GM12878 (cell line): ENCODE results near the gene TNFRSF9. TPM values are rescaled to one million over a fixed set of nuclear protein-coding genes. Genes with fewer than 3 reads are reported as not detected.
"Not testable (repeated sequence)": the region's sequence is repeated elsewhere in the genome, so short reads cannot be mapped to it uniquely, and the experiment has no call there.

ENCODE experiments used
- ATAC-seq: fragments of 200-7000 bp; cut with Tn5 transposase; 3 replicates; pipeline ENCODE4 v1.9.1; 2020; ENCODE audit warnings: mild to moderate bottlenecking, moderate library complexity
- BruUV-seq: library from RNA; stranded (reverse); fragments of 400-500 nt; replicated peaks from 2 replicates; lab custom pipeline; 2021; lab: Mats Ljungman, UMichigan
- CTCF ChIA-PET: fragments of 300-600 bp; sonication (Branson Sonifier 250); formaldehyde crosslinking; extraction: SDS; loops from one replicate; lab custom pipeline; 2021; ENCODE audit warnings: inconsistent platforms; lab: Yijun Ruan, JAX
- POLR2A ChIA-PET: fragments of 350-600 bp; formaldehyde crosslinking; extraction: SDS; loops from one replicate; lab custom pipeline; 2021; ENCODE audit warnings: inconsistent platforms; lab: Charles Lee
- RAD21 ChIA-PET: fragments of 300-600 bp; sonication (Branson Sonifier 250); formaldehyde crosslinking; loops from one replicate; lab custom pipeline; 2023; ENCODE audit warnings: antibody characterized with exemption; ENCODE audit not compliant: unreplicated experiment; lab: Charles Lee
- SMC1A ChIA-PET: fragments of 300-600 bp; sonication (Branson Sonifier 250); formaldehyde crosslinking; loops from one replicate; lab custom pipeline; 2023; ENCODE audit not compliant: unreplicated experiment, uncharacterized antibody; lab: Charles Lee
- DNase-seq: peaks from one replicate; pipeline ENCODE4 v3.0.0-alpha.2; 2011; ENCODE audit warnings: low read depth, low spot score
- FAIRE-seq: peaks from 3 replicates; lab custom pipeline; 2011; peaks lifted over from hg19 to GRCh38; lab: Jason Lieb, UNC
- H2AFZ ChIP-seq: 2 replicates; pipeline ENCODE4 v1.6.0; 2011; ENCODE audit warnings: low read depth, low read length, control low read depth; ENCODE audit not compliant: control insufficient read depth
- H3K27ac ChIP-seq: 2 replicates; pipeline ENCODE4 v1.5.1; 2011; ENCODE audit warnings: control low read depth; ENCODE audit not compliant: control insufficient read depth, insufficient read depth
- H3K27me3 ChIP-seq, 2 experiments: replicated peaks in 1 of 2; 2 replicates each; pipeline versions ENCODE4 v1.6.0 to v1.6.1; 2011; ENCODE audit warnings: low read length in 1 of 2; ENCODE audit not compliant: control insufficient read depth in 2 of 2, insufficient read depth in 2 of 2
- H3K36me3 ChIP-seq, 2 experiments: 2 replicates each; pipeline ENCODE4 v1.5.1; 2011; ENCODE audit warnings: low read length in 1 of 2; ENCODE audit not compliant: control insufficient read depth in 2 of 2, insufficient read depth in 2 of 2
- H3K4me1 ChIP-seq: 2 replicates; pipeline ENCODE4 v1.6.1; 2011; ENCODE audit warnings: mild to moderate bottlenecking, low read length, moderate library complexity, mixed read lengths; ENCODE audit not compliant: control insufficient read depth, insufficient read depth
- H3K4me2 ChIP-seq: 2 replicates; pipeline ENCODE4 v1.6.0; 2011; ENCODE audit warnings: control low read depth; ENCODE audit not compliant: control insufficient read depth, insufficient read depth
- H3K4me3 ChIP-seq: fragments of 200-600 bp; sonication (generic); 2 replicates; pipeline ENCODE4 v1.5.1; 2016
- H3K79me2 ChIP-seq: 2 replicates; pipeline ENCODE4 v1.6.0; 2011; ENCODE audit warnings: low read length; ENCODE audit not compliant: control insufficient read depth, insufficient read depth
- H3K9ac ChIP-seq: 2 replicates; pipeline ENCODE4 v1.8.0; 2011; ENCODE audit warnings: low read length, control low read depth, mixed read lengths; ENCODE audit not compliant: control insufficient read depth, insufficient read depth
- H3K9me3 ChIP-seq: replicated peaks from 3 replicates; pipeline ENCODE4 v1.5.1; 2011; ENCODE audit warnings: mild to moderate bottlenecking, low read length; ENCODE audit not compliant: control insufficient read depth, insufficient read depth
- H4K20me1 ChIP-seq: 2 replicates; pipeline ENCODE4 v1.6.0; 2011; ENCODE audit not compliant: control insufficient read depth, insufficient read depth
- CBFB ChIP-seq: IDR thresholded peaks from 2 replicates; pipeline ENCODE4 v1.6.1; 2016; ENCODE audit warnings: antibody characterized with exemption, low read depth
- ETV6 ChIP-seq, 2 experiments: fragments of 450-650 bp in 1 of 2; IDR thresholded peaks in 1 of 2; conservative IDR thresholded peaks in 1 of 2; 2 replicates each; pipeline ENCODE4 v1.6.1; 2014; ENCODE audit warnings: antibody characterized with exemption in 1 of 2, borderline replicate concordance in 1 of 2, low read depth in 1 of 2, mild to moderate bottlenecking in 1 of 2, moderate library complexity in 1 of 2
- HDAC6 ChIP-seq: fragments of 200-600 bp; sonication (generic); IDR thresholded peaks from one replicate; pipeline ENCODE4 v1.8.0; 2017; ENCODE audit warnings: antibody characterized with exemption; ENCODE audit not compliant: unreplicated experiment
- HDGF ChIP-seq: fragments of 450-650 bp; IDR thresholded peaks from 2 replicates; pipeline ENCODE4 v1.6.1; 2016; ENCODE audit warnings: antibody characterized with exemption
- KDM1A ChIP-seq: fragments of 200-600 bp; sonication (generic); IDR thresholded peaks from 2 replicates; pipeline ENCODE4 v1.6.1; 2016; ENCODE audit warnings: borderline replicate concordance
- NFXL1 ChIP-seq: fragments of 450-650 bp; IDR thresholded peaks from 2 replicates; pipeline ENCODE4 v1.6.1; 2017; ENCODE audit warnings: antibody characterized with exemption, mild to moderate bottlenecking, borderline replicate concordance
- NKRF ChIP-seq: fragments of 450-650 bp; conservative IDR thresholded peaks from 2 replicates; pipeline ENCODE4 v1.6.1; 2017; ENCODE audit warnings: mild to moderate bottlenecking, moderate library complexity
- PAX8 ChIP-seq: fragments of 450-650 bp; IDR thresholded peaks from 2 replicates; pipeline ENCODE4 v1.6.1; 2017; ENCODE audit warnings: mild to moderate bottlenecking, moderate library complexity
- RAD51 ChIP-seq: fragments of 450-650 bp; IDR thresholded peaks from 2 replicates; pipeline ENCODE4 v1.6.1; 2016; ENCODE audit warnings: moderate library complexity, mild to moderate bottlenecking, inconsistent platforms
- SPI1 ChIP-seq: IDR thresholded peaks from 2 replicates; pipeline ENCODE4 v1.6.1; 2011; ENCODE audit warnings: low read depth, mild to moderate bottlenecking, low read length, moderate library complexity, borderline replicate concordance; ENCODE audit not compliant: insufficient read depth
- WGBS: methylation state at CpG from one replicate; pipeline ENCODE4 v1.1.6; 2016; ENCODE audit warnings: low lambda C conversion rate; ENCODE audit not compliant: insufficient replicate concordance, insufficient coverage; ENCODE audit errors: missing lambda C conversion rate; 5-methylcytosine and 5-hydroxymethylcytosine counted together
- in situ Hi-C: fragments of 300-500 bp; cut with MboI; formaldehyde crosslinking; loops from 9 replicates; pipeline ENCODE4 v1.14.3; 2018; ENCODE audit warnings: mixed read lengths
- intact Hi-C: fragments of 100-400 bp; cut with micrococcal nuclease; formaldehyde crosslinking; loops from one replicate; pipeline ENCODE4 v1.14.2; 2022; ENCODE audit not compliant: unreplicated experiment
- polyA plus RNA-seq, 11 experiments: library from polyadenylated mRNA; depleted of rRNA in 4 of 11; unstranded in 6 of 11; stranded (reverse) in 5 of 11; fragments of >200 nt; fragmentation: Nextera tagmentation in 4 of 11; fragmentation: Illumina TruSeq in 1 of 11; extraction: Ambion mirVana in 4 of 11; extraction: Trizol in 1 of 11; gene quantifications; 1 replicate in 1 of 11; 2 replicates in 10 of 11; pipeline versions ENCODE4 v1.2.1 to v1.2.3, GENCODE V29; 2011 to 2016; ENCODE audit warnings: inconsistent platforms in 2 of 11, missing spikeins in 2 of 11, low read depth in 1 of 11
- total RNA-seq, 4 experiments: library from RNA; depleted of rRNA in 3 of 4; stranded (reverse); fragments of >200 nt in 3 of 4; fragmentation: Illumina TruSeq in 1 of 4; extraction: Trizol in 1 of 4; gene quantifications; 2 replicates each; pipeline versions ENCODE4 v1.2.1 to v1.2.3, GENCODE V29; 2013 to 2021

Gene TNFRSF9
- total and polyA plus RNA-seq, 10 of the 15 experiments (the other 5 are each of a cell fraction or from before 2014, with no cell fraction given) = 2.0 to 25.6 (median 5.8) TPM

- no peak for TF ChIP-seq NFXL1
- no peak for TF ChIP-seq KDM1A
- no peak for TF ChIP-seq RAD51
- TF ChIP-seq, all 136 proteins: peak for 0
Observed at GRCh38 chr1:7967196-7967595, 26.6 kb upstream of the TNFRSF9 start (continued).

GRCh38 chr1:7964476-7964875, 23.8 kb upstream of the TNFRSF9 start:
- H3K9ac ChIP-seq = no peak overlapping the region
- intact Hi-C loops = no loop called here
- no peak for FAIRE-seq
- TF ChIP-seq NKRF (no peak), PAX8 (no peak), HDAC6 (no peak), SPI1 (no peak), CBFB (no peak), HDGF (no peak), ETV6 (conservative IDR thresholded peaks at IDR 0.05 in 1 of 2, IDR thresholded peaks at IDR 0.05 in 1 of 2; ENCODE audit: borderline replicate concordance in 1 of 2, low read depth in 1 of 2) (no peak)
- no peak overlapping the region for H3K4me2 ChIP-seq
- no peaks in the 10 kb centered on the region for H3K27me3 ChIP-seq
- H3K4me1 ChIP-seq = peaks cover 10% of the 10 kb centered on the region
- POLR2A ChIA-PET = interaction anchor here (0.5 kb wide), 1 partner anchor 167 kb away, joined by 6 read pairs; no protein-coding TSS in a partner anchor
- no peaks in the 10 kb centered on the region for H3K9me3 ChIP-seq
- peaks cover 60% of the 10 kb centered on the region for H3K79me2 ChIP-seq
- H3K27ac ChIP-seq = no peak overlapping the region
- no peak for DNase-seq
- no peak overlapping the region for H2AFZ ChIP-seq
- H4K20me1 ChIP-seq = no peaks in the 10 kb centered on the region; the same call in 1 of the 2 replicates
- RAD21 ChIA-PET = no interaction called here
- CTCF ChIA-PET = interaction anchor here (1.1 to 2.8 kb wide), 4 partner anchors 11 to 160 kb away, joined by 3 to 12 read pairs (median 4); no protein-coding TSS in a partner anchor
- BruUV-seq = no TSS peak
- in situ Hi-C loops = no loop called here
- no peak overlapping the region for H3K4me3 ChIP-seq
- ATAC-seq = no peak
- SMC1A ChIA-PET = interaction anchor here (1.5 kb wide), 1 partner anchor 11 kb away, joined by 10 read pairs; no protein-coding TSS in a partner anchor
- peaks cover 1 to 26% of the 10 kb centered on the region in 2 experiments for H3K36me3 ChIP-seq
- 98% methylated on average over 3 of the region's 3 CpGs for WGBS

GRCh38 chr1:7963841-7964240, 23.2 kb upstream of the TNFRSF9 start:
- intact Hi-C loops, H3K4me2 ChIP-seq, H2AFZ ChIP-seq, in situ Hi-C loops, FAIRE-seq, ATAC-seq, H3K27ac ChIP-seq, H3K4me3 ChIP-seq, H4K20me1 ChIP-seq, RAD21 ChIA-PET, DNase-seq, H3K9ac ChIP-seq, H3K27me3 ChIP-seq, H3K9me3 ChIP-seq, BruUV-seq: not testable (repeated sequence)
- CTCF ChIA-PET = interaction anchor here (0.6 kb wide), 1 partner anchor 263 kb away, joined by 3 read pairs; no protein-coding TSS in a partner anchor
- POLR2A ChIA-PET = interaction anchor here (1.4 kb wide), 1 partner anchor 24 kb away, joined by 4 read pairs; the partner anchor contains the start of gene TNFRSF9
- peaks cover 10% of the 10 kb centered on the region for H3K4me1 ChIP-seq
- peaks cover 1 to 24% of the 10 kb centered on the region in 2 experiments for H3K36me3 ChIP-seq
- SMC1A ChIA-PET = interaction anchor here (0.7 to 1.5 kb wide), 2 partner anchors 9 to 12 kb away, joined by 3 to 10 read pairs; no protein-coding TSS in a partner anchor
- peaks cover 60% of the 10 kb centered on the region for H3K79me2 ChIP-seq
- WGBS = 82% methylated on average over 7 of the region's 7 CpGs
